Glutamatergic neuron (in vitro differentiated cells): ENCODE data around the gene SLC2A10. TPM values are rescaled to one million over a fixed set of nuclear protein-coding genes. Genes with fewer than 3 reads are reported as not detected.

Experiments used
- DNase-seq: peaks from one replicate; pipeline ENCODE4 v3.0.0; 2022
- H3K27ac Mint-ChIP-seq: one replicate; pipeline ENCODE4 v1.8.0; 2020; ENCODE audit warnings: mild to moderate bottlenecking, mixed read lengths, inconsistent platforms; ENCODE audit not compliant: unreplicated experiment
- H3K27me3 Mint-ChIP-seq: one replicate; pipeline ENCODE4 v1.8.0; 2020; ENCODE audit warnings: mild to moderate bottlenecking, moderate library complexity, mixed read lengths, inconsistent platforms; ENCODE audit not compliant: unreplicated experiment
- H3K36me3 Mint-ChIP-seq: one replicate; pipeline ENCODE4 v1.8.0; 2020; ENCODE audit warnings: mild to moderate bottlenecking, mixed read lengths, inconsistent platforms; ENCODE audit not compliant: unreplicated experiment
- H3K4me1 Mint-ChIP-seq: one replicate; pipeline ENCODE4 v1.8.0; 2020; ENCODE audit warnings: mild to moderate bottlenecking, low read depth, mixed read lengths, inconsistent platforms; ENCODE audit not compliant: unreplicated experiment
- H3K4me3 Mint-ChIP-seq: one replicate; pipeline ENCODE4 v1.8.0; 2020; ENCODE audit warnings: mild to moderate bottlenecking, mixed read lengths, inconsistent platforms; ENCODE audit not compliant: unreplicated experiment
- H3K9me3 Mint-ChIP-seq: one replicate; pipeline ENCODE4 v1.8.0; 2020; ENCODE audit warnings: mild to moderate bottlenecking, moderate library complexity, mixed read lengths, inconsistent platforms; ENCODE audit not compliant: unreplicated experiment
- total RNA-seq: library from RNA; stranded (reverse); fragmentation: NEBNext Ultra II Directional; extraction: Animal tissue kit (Norgen Biotek cat#: 25700); gene quantifications from one replicate; pipeline ENCODE4 v1.2.1, GENCODE V29; 2021; ENCODE audit not compliant: unreplicated experiment
- TF ChIP-seq, protein P1 (sequence below): fragments of 200-600 bp; sonication (generic); IDR thresholded peaks from one replicate; pipeline ENCODE4 v1.5.0; 2021; ENCODE audit not compliant: partially characterized antibody, unreplicated experiment

The SLC2A10 gene
- total RNA-seq, 1 donor from 2014 or later, result 0.37 TPM

DNA sequence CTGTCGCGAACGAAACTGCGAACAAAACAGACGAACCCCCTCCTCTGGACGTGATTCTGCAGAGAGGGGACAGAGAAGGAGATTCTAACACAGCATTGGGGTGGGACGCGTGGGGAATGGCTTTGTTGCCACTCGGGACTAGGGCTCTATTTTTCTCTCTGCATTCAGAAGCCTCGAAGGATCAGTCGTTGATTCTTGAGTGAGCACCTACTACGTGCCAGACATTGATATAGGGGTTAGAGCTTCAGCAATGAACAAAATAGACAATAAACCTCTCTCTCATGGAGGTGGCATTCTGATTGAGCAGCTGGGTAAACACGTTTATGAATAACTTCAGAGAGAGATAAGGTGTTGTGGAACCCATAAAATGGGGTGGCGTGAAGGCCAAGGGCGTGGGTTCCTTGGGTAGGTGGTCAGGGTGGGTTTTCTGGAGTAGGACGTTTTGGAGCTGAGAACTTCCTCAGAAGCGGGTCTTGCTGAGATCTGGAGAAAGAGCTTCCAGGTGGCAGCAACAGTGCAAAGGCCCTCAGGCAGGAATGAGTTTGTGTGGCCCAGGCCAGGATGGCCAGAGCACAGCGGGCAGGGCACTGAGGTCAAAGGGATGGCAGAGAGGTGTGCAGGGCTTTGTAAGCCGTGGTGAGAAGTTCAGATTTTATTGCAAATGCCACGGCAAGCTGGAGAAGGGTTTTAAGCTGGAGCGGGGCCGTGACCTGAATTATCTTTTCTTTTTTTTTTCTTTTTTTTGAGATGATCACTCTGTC lies 884 bp downstream of the SLC2A10 start:
- no peak for DNase-seq
- peak overlapping the region; percentile 88 for H3K4me3 Mint-ChIP-seq
- H3K4me1 Mint-ChIP-seq, result peaks cover 6% of the 10 kb centered on the region
- H3K36me3 Mint-ChIP-seq, result peaks cover 4% of the 10 kb centered on the region
- TF ChIP-seq, protein P1, sequence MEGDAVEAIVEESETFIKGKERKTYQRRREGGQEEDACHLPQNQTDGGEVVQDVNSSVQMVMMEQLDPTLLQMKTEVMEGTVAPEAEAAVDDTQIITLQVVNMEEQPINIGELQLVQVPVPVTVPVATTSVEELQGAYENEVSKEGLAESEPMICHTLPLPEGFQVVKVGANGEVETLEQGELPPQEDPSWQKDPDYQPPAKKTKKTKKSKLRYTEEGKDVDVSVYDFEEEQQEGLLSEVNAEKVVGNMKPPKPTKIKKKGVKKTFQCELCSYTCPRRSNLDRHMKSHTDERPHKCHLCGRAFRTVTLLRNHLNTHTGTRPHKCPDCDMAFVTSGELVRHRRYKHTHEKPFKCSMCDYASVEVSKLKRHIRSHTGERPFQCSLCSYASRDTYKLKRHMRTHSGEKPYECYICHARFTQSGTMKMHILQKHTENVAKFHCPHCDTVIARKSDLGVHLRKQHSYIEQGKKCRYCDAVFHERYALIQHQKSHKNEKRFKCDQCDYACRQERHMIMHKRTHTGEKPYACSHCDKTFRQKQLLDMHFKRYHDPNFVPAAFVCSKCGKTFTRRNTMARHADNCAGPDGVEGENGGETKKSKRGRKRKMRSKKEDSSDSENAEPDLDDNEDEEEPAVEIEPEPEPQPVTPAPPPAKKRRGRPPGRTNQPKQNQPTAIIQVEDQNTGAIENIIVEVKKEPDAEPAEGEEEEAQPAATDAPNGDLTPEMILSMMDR, result no peak
- H3K9me3 Mint-ChIP-seq, result peaks cover 2% of the 10 kb centered on the region
- peaks cover 15% of the 10 kb centered on the region for H3K27me3 Mint-ChIP-seq
- peak overlapping the region; percentile 11 for H3K27ac Mint-ChIP-seq

DNA sequence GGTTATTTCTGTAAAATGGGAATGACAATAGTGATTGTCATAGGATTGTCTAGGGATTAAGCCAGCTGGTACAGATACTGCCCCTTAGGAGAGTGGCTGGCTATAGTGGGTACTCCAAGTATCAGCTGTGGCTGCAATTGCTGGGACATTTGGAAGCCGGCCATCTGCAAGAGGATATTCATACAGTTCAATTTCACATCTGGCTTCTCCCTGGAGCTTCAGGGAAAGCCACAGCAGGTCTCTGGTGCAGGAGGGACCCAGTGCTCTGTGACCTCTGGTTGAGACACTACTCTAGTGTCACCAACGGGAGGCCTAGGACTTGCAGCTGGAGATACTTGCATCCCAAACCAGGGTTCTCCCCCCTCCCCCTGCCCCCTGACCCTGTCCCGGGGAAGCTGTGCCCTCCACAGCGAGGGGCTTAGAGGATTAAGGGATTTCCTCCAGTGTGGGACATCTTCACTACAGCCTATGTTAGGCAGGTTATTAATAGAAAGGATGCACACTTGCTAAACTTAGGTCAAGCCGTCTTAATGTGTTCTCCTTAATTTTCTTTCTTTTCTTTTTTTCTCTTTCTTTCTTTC lies 2.7 kb downstream of the SLC2A10 start:
- Mint-ChIP-seq H3K4me3 (no peak overlapping the region), H3K27me3 (peaks cover 17% of the 10 kb centered on the region), H3K36me3 (no peaks in the 10 kb centered on the region), H3K27ac (no peak overlapping the region), H3K4me1 (peaks cover 6% of the 10 kb centered on the region), H3K9me3 (peaks cover 2% of the 10 kb centered on the region)
- TF ChIP-seq, protein P1, result no peak
- no peak for DNase-seq

DNA sequence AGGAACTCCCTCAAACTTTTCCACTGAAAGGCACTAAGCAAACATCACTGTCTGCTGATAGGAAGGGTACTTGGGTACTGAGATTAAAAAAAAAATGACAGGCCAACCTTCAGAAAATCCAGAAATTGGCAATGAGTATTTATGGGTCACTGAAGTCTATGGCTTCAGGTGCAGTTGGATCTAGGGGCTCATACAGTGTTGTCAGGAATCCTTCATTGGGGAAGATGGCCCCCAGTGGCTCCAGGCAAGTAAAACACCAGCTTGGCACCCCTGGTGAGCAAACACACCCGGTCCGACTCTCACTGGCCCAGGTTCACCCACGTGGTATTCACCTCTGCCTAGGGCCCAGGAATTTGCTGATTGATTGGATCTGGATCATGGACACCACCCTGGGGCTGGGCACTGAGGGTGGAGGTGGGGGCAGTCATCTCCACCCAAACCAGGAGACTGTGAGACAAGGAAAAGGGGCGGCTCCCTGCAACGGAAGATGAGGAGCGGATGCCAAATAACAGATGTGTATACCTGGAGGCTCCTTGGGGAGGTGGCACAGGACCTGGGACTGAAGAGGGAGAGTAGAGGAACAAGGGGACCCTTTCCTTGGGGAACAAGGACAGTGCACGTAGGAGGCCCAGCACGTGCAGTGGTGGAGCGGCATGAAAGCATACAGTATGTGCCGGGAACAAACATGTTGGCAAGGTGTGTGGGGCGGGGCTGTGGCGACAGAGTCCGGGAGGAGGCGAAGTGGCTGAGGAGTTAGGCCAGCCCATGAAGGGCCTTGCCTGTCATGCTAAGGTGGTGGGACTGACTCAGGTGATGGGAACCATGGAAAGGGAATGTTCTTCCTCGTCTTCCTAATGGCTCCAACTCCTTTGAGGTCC lies 4.7 kb downstream of the SLC2A10 start:
- H3K4me1 Mint-ChIP-seq, result peaks cover 6% of the 10 kb centered on the region
- TF ChIP-seq, protein P1, result no peak
- no peaks in the 10 kb centered on the region for H3K36me3 Mint-ChIP-seq
- no peak overlapping the region for H3K27ac Mint-ChIP-seq
- DNase-seq, result no peak
- peaks cover 10% of the 10 kb centered on the region for H3K27me3 Mint-ChIP-seq
- H3K4me3 Mint-ChIP-seq, result no peak overlapping the region
- peaks cover 2% of the 10 kb centered on the region for H3K9me3 Mint-ChIP-seq

DNA sequence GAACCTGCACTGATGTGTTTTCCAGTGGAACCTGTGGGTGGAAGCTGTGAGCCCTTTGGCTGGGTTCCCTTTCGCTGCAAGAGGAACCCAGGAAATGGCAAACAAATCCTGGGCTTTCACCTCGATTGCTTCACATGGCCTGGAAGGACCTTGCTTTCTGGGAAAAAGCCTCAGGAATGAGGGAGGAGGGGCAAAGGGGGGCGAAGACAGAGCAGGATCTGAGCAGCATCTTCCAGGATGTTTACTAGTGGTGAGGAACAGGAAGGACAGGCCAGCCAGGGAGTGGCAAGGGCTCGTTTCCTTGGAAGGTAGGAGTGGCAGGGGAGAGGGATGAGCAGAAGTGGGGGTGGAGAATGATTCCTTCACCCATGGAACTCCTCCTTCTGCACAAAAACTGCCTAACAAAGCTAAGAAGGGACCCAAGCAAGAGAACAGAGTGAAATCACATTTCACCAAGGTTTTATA lies 5.9 kb downstream of the SLC2A10 start:
- Mint-ChIP-seq H3K4me3 (no peak overlapping the region), H3K9me3 (no peaks in the 10 kb centered on the region), H3K27ac (no peak overlapping the region), H3K4me1 (peaks cover 5% of the 10 kb centered on the region), H3K27me3 (peaks cover 9% of the 10 kb centered on the region), H3K36me3 (peaks cover 3% of the 10 kb centered on the region)
- DNase-seq, result no peak
- TF ChIP-seq, protein P1, result no peak
